Neural progenitor cell (in vitro differentiated cells): ENCODE measurements around the gene NLGN3.

Source experiments
- CTCF ChIP-seq: fragments of 200-600 bp; sonication (generic); IDR thresholded peaks from 2 replicates; pipeline ENCODE4 v1.5.1; 2017; ENCODE audit warnings: antibody characterized with exemption, mild to moderate bottlenecking
- EZH2 ChIP-seq: fragments of 200-600 bp; sonication (generic); IDR thresholded peaks from 2 replicates; pipeline ENCODE4 v1.6.1; 2017; ENCODE audit warnings: antibody characterized with exemption, mild to moderate bottlenecking, moderate library complexity

GRCh38 chrX:71183341-71183740 is 38.7 kb downstream of the NLGN3 start:
- TF ChIP-seq CTCF, result no peak
- no peak for TF ChIP-seq EZH2
